ENCODE results near the gene HYLS1. TPM values are rescaled to one million over a fixed set of nuclear protein-coding genes. Genes with fewer than 3 reads are reported as not detected.
A peak's percentile ranks its signal among the peaks of the same experiment; 100 is the strongest.
"Not testable (repeated sequence)": the region's sequence is repeated elsewhere in the genome, so short reads cannot be mapped to it uniquely, and the experiment has no call there.

Gene HYLS1
- total RNA-seq, 3 donors from 2014 or later = 4.6 to 7.5 (median 7.1) TPM

DNA sequence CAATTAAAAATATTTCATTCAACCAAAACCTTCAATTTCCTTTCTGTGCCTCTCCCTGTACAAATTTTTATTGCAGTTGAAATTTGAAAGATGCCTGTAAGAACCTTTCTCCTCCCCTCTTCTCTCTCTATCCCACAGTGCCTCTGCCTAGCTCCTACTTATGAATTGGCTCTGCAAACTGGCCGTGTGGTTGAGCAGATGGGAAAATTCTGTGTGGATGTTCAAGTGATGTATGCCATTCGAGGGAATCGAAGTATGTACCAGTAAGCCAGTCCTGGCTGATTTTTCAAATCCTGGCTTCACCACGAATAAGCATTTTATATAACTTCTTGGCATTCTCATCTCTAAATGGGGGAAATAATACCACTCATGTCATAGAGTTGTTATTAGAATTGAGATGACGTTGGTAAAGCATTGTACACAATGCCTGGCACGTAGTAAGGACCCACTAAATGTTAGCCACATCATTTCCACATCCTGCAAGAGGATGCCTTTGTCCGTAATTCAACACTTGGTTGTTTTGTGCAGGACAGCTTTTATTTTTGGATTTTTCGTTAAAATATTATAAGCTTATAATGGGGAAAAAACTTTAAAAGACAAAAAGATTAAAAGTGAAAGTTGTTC, 22.9 kb downstream of the HYLS1 start:
- ATAC-seq (no peak), DNase-seq (no peak)
- TF ChIP-seq, protein P1, sequence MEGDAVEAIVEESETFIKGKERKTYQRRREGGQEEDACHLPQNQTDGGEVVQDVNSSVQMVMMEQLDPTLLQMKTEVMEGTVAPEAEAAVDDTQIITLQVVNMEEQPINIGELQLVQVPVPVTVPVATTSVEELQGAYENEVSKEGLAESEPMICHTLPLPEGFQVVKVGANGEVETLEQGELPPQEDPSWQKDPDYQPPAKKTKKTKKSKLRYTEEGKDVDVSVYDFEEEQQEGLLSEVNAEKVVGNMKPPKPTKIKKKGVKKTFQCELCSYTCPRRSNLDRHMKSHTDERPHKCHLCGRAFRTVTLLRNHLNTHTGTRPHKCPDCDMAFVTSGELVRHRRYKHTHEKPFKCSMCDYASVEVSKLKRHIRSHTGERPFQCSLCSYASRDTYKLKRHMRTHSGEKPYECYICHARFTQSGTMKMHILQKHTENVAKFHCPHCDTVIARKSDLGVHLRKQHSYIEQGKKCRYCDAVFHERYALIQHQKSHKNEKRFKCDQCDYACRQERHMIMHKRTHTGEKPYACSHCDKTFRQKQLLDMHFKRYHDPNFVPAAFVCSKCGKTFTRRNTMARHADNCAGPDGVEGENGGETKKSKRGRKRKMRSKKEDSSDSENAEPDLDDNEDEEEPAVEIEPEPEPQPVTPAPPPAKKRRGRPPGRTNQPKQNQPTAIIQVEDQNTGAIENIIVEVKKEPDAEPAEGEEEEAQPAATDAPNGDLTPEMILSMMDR (IDR thresholded peaks at IDR 0.05) = no peak
- no peak overlapping the region for H3K4me3 ChIP-seq
- no peaks in the 10 kb centered on the region for H3K9me3 ChIP-seq
- no peaks in the 10 kb centered on the region for H3K36me3 ChIP-seq (ENCODE audit: low read depth)
- intact Hi-C loops (cut with DNase I, micrococcal nuclease) = no loop called here
- no peaks in the 10 kb centered on the region for H3K4me1 ChIP-seq (ENCODE audit: low read depth)

- H3K9me3 ChIP-seq; H3K4me3 ChIP-seq; DNase-seq; ATAC-seq; intact Hi-C loops (cut with DNase I, micrococcal nuclease); H3K36me3 ChIP-seq (ENCODE audit: low read depth): not testable (repeated sequence)
- H3K4me1 ChIP-seq (ENCODE audit: low read depth) = peaks cover 17% of the 10 kb centered on the region
Observed at GRCh38 chr11:125914601-125915000, 27.1 kb downstream of the HYLS1 start.

- Histone ChIP-seq H3K4me1 (ENCODE audit: low read depth) (peaks cover 21% of the 10 kb centered on the region), H3K9me3 (no peaks in the 10 kb centered on the region), H3K36me3 (ENCODE audit: low read depth) (no peaks in the 10 kb centered on the region), H3K4me3 (no peak overlapping the region)
- TF ChIP-seq, protein P1 (IDR thresholded peaks at IDR 0.05) = no peak
- ATAC-seq (peak; percentile 91), DNase-seq (peak; percentile 75 to 86 (median 79))
- intact Hi-C loops (cut with DNase I, micrococcal nuclease) = no loop called here
Observed at GRCh38 chr11:125916683-125917347, 29.3 kb downstream of the HYLS1 start.

DNA sequence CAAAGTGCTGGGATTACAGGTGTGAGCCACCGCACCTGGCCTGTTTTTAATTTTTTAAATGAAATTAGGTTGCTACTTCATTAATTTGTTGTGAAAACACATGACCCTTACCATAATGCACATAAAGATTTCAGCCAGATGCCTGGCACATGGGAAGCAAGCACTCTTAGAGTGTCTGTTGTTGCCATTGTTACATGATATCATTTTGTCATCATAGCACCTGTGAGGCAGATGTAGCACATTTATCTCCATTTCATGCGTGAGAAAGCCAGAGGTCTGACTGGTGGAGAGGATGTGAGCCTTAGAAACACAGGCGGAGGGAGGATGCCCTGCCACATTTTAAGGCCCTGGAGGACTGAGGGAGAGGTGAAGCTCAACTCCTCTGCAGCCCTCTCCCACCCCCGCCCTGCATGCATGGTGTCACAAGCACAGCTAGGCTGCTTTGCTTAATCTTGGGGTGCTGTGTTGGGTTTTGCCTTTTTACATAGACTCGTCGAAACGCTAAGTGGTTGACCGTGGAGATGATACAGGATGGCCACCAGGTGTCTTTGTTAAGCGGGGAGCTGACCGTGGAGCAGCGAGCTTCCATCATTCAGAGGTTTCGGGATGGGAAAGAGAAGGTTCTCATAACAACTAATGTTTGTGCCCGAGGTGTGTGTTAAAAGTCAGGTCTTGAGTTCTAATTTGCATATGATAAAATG, 30.8 kb downstream of the HYLS1 start:
- ATAC-seq (no peak), DNase-seq (no peak)
- Histone ChIP-seq H3K4me1 (ENCODE audit: low read depth) (peaks cover 21% of the 10 kb centered on the region), H3K4me3 (no peak overlapping the region), H3K36me3 (ENCODE audit: low read depth) (no peaks in the 10 kb centered on the region), H3K9me3 (no peaks in the 10 kb centered on the region)
- intact Hi-C loops (cut with DNase I, micrococcal nuclease) = no loop called here
- TF ChIP-seq, protein P1 (IDR thresholded peaks at IDR 0.05) = no peak

DNA sequence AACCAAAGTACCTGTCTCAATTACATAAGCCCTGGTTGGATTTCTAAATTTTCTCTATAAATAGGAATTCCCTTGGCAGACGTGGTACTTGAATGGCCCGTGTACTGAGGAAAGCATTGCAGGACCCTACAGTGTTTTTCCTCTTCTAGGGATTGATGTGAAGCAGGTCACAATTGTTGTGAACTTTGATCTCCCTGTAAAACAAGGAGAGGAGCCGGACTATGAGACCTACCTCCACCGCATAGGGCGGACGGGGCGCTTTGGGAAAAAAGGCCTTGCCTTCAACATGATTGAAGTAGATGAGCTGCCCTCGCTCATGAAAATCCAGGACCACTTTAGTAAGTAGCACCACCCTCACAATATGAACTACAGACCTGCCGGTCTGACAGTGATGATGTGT, 33.6 kb downstream of the HYLS1 start:
- TF ChIP-seq, protein P1 (IDR thresholded peaks at IDR 0.05) = no peak
- Histone ChIP-seq H3K4me1 (ENCODE audit: low read depth) (peaks cover 23% of the 10 kb centered on the region), H3K4me3 (no peak overlapping the region), H3K9me3 (no peaks in the 10 kb centered on the region), H3K36me3 (ENCODE audit: low read depth) (no peaks in the 10 kb centered on the region)
- no peak for ATAC-seq
- intact Hi-C loops (cut with DNase I, micrococcal nuclease) = loop anchor here (5.0 kb wide), 1 partner anchor 271 kb away; no protein-coding TSS in a partner anchor
- DNase-seq = peak in 2 of 3 donors; percentile 37 to 48

DNA sequence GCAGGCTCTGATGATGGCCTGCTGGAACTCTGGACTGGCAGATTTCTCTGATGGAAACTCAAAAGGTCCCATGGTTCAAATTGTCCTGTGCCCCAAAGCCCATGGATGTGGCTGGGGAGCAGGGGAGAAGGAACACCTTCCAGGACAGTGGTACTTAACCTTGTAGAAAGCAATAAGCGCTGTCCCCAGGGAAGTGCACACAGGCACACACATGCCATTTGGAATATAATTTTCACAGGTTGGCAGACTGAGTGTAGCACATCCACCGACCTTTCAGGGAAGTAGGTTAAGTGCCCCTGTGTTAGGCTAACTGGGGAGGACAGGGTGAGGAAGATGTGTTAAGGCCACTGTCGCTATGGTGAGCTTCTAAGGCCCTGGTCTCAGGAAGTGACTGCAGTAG, 34.7 kb downstream of the HYLS1 start:
- H3K36me3 ChIP-seq (ENCODE audit: low read depth) = no peaks in the 10 kb centered on the region
- DNase-seq (no peak), ATAC-seq (no peak)
- TF ChIP-seq, protein P1 (IDR thresholded peaks at IDR 0.05) = no peak
- intact Hi-C loops (cut with DNase I, micrococcal nuclease) = loop anchor here (5.0 kb wide), 1 partner anchor 270 kb away; no protein-coding TSS in a partner anchor
- peaks cover 12% of the 10 kb centered on the region for H3K4me1 ChIP-seq (ENCODE audit: low read depth)
- H3K4me3 ChIP-seq = no peak overlapping the region
- H3K9me3 ChIP-seq = no peaks in the 10 kb centered on the region

All from mucosa of descending colon (tissue), 3 donors.